Peyer's patch (tissue), 4 donors: ENCODE results near the gene RXFP1. TPM values are rescaled to one million over a fixed set of nuclear protein-coding genes. Genes with fewer than 3 reads are reported as not detected.
"Not testable (repeated sequence)": the region's sequence is repeated elsewhere in the genome, so short reads cannot be mapped to it uniquely, and the experiment has no call there.

ENCODE experiments used
- DNase-seq, 3 donors: peaks; one replicate each; pipeline ENCODE4 v3.0.0-alpha.2; 2017 to 2019
- H3K27ac ChIP-seq, 4 donors: fragments of 200-600 bp; sonication (generic); one replicate each; pipeline ENCODE4 v1.5.1; 2016 to 2019
- H3K27me3 ChIP-seq, 2 donors: fragments of 200-600 bp; sonication (generic); one replicate each; pipeline ENCODE4 v1.5.1; 2019
- H3K36me3 ChIP-seq, 3 donors: fragments of 200-600 bp; sonication (generic); one replicate each; pipeline ENCODE4 v1.5.1; 2016 to 2019
- H3K4me1 ChIP-seq, 4 donors: fragments of 200-600 bp; sonication (generic); one replicate each; pipeline ENCODE4 v1.5.1; 2016 to 2019
- H3K4me3 ChIP-seq, 4 donors: fragments of 200-600 bp; sonication (generic); 1 replicate in 3 of 4; 2 replicates in 1 of 4; pipeline ENCODE4 v1.5.1; 2016 to 2019; ENCODE audit warnings: mild to moderate bottlenecking in 1 of 4
- H3K9me3 ChIP-seq, 4 donors: fragments of 200-600 bp; sonication (generic); one replicate each; pipeline ENCODE4 v1.5.1; 2016 to 2019; ENCODE audit warnings: mild to moderate bottlenecking in 1 of 4
- CTCF ChIP-seq, 6 experiments: fragments of 450-650 bp in 4 of 6; fragments of 200-600 bp in 2 of 6; sonication (generic) in 1 of 6; IDR thresholded peaks; one replicate each; pipeline ENCODE4 v1.5.1; 2017 to 2019; ENCODE audit warnings: antibody characterized with exemption in 6 of 6, mild to moderate bottlenecking in 3 of 6, moderate library complexity in 1 of 6
- POLR2A ChIP-seq, 2 donors: fragments of 450-650 bp; IDR thresholded peaks; one replicate each; pipeline ENCODE4 v1.5.1; 2017; ENCODE audit warnings: antibody characterized with exemption in 2 of 2, mild to moderate bottlenecking in 2 of 2, moderate library complexity in 2 of 2
- total RNA-seq, 4 donors: library from RNA; depleted of rRNA; stranded (reverse); fragments of >200 nt; gene quantifications; one replicate each; pipeline ENCODE4 v1.1.0, GENCODE V29; 2016

The RXFP1 gene
- total RNA-seq, 4 donors from 2014 or later: 0.38 to 0.54 TPM; not detected in 2

GRCh38 chr4:158652920-158653319 lies 131.2 kb downstream of the RXFP1 start:
- no peak overlapping the region for H3K4me3 ChIP-seq
- no peaks in the 10 kb centered on the region for H3K27me3 ChIP-seq
- no peak overlapping the region for H3K27ac ChIP-seq
- H3K4me1 ChIP-seq: no peaks in the 10 kb centered on the region
- no peaks in the 10 kb centered on the region for H3K9me3 ChIP-seq
- TF ChIP-seq POLR2A (IDR thresholded peaks at IDR 0.05) (no peak), CTCF (IDR thresholded peaks at IDR 0.05) (no peak)
- DNase-seq: no peak
- no peaks in the 10 kb centered on the region for H3K36me3 ChIP-seq

GRCh38 chr4:158656439-158656838 lies 134.8 kb downstream of the RXFP1 start:
- Histone ChIP-seq H3K4me3 (no peak overlapping the region), H3K27me3 (no peaks in the 10 kb centered on the region), H3K27ac (no peak overlapping the region), H3K36me3 (no peaks in the 10 kb centered on the region), H3K9me3 (no peaks in the 10 kb centered on the region), H3K4me1 (no peaks in the 10 kb centered on the region)
- TF ChIP-seq CTCF (IDR thresholded peaks at IDR 0.05) (no peak), POLR2A (IDR thresholded peaks at IDR 0.05) (no peak)
- no peak for DNase-seq

- H3K9me3 ChIP-seq: no peaks in the 10 kb centered on the region
- DNase-seq: no peak
- no peak overlapping the region for H3K4me3 ChIP-seq
- TF ChIP-seq CTCF (IDR thresholded peaks at IDR 0.05) (no peak), POLR2A (IDR thresholded peaks at IDR 0.05) (no peak)
- no peak overlapping the region for H3K27ac ChIP-seq
- H3K27me3 ChIP-seq: no peaks in the 10 kb centered on the region
- no peaks in the 10 kb centered on the region for H3K4me1 ChIP-seq
- H3K36me3 ChIP-seq: no peaks in the 10 kb centered on the region
Observed at GRCh38 chr4:158657291-158657690, 135.6 kb downstream of the RXFP1 start.

- H3K27me3 ChIP-seq, H3K36me3 ChIP-seq, H3K4me3 ChIP-seq, H3K27ac ChIP-seq, DNase-seq, H3K9me3 ChIP-seq, H3K4me1 ChIP-seq: not testable (repeated sequence)
Observed at GRCh38 chr4:158663255-158663654, 141.6 kb downstream of the RXFP1 start.

- H3K9me3 ChIP-seq, DNase-seq, H3K4me1 ChIP-seq, H3K4me3 ChIP-seq, H3K27me3 ChIP-seq, H3K27ac ChIP-seq, H3K36me3 ChIP-seq: not testable (repeated sequence)
Observed at GRCh38 chr4:158663707-158664625, 142.3 kb downstream of the RXFP1 start.

- Histone ChIP-seq H3K9me3 (no peaks in the 10 kb centered on the region), H3K27me3 (no peaks in the 10 kb centered on the region), H3K4me3 (no peak overlapping the region), H3K4me1 (no peaks in the 10 kb centered on the region), H3K27ac (no peak overlapping the region), H3K36me3 (no peaks in the 10 kb centered on the region)
- TF ChIP-seq CTCF (IDR thresholded peaks at IDR 0.05) (no peak), POLR2A (IDR thresholded peaks at IDR 0.05) (no peak)
- DNase-seq: no peak
Observed at GRCh38 chr4:158664806-158665205, 143.1 kb downstream of the RXFP1 start.
